Measurements from ENCODE around the gene SRC.

GRCh38 chr20:37310951-37311350 lies 35.0 kb upstream of the SRC start:
- TF ChIP-seq POLR2A (IDR thresholded peaks at IDR 0.05) (no peak), CTCF (IDR thresholded peaks at IDR 0.05) (no peak), POLR2AphosphoS5 (IDR thresholded peaks at IDR 0.05) (no peak)

Data from prostate gland (tissue), 2 donors.